Tibial artery (tissue), 4 donors: ENCODE measurements around the gene PCAT6.

Experiments
- DNase-seq, 2 donors: peaks; one replicate each; pipeline ENCODE4 v3.0.0-alpha.2; 2019
- H3K27ac ChIP-seq, 2 donors: fragments of 200-600 bp; sonication (generic) in 1 of 2; 1 replicate in 1 of 2; 2 replicates in 1 of 2; pipeline ENCODE4 v1.5.1; 2018 to 2019; ENCODE audit warnings: mild to moderate bottlenecking in 1 of 2
- H3K27me3 ChIP-seq, 2 donors: fragments of 200-600 bp; sonication (generic) in 1 of 2; one replicate each; pipeline versions ENCODE4 v1.5.1 to v1.6.0; 2016 to 2019
- H3K36me3 ChIP-seq, 3 donors: fragments of 200-600 bp; sonication (generic) in 2 of 3; one replicate each; pipeline ENCODE4 v1.5.1; 2016 to 2019; ENCODE audit warnings: mild to moderate bottlenecking in 2 of 3
- H3K4me1 ChIP-seq, 4 donors: fragments of 200-600 bp; sonication (generic) in 2 of 4; 1 replicate in 3 of 4; 2 replicates in 1 of 4; pipeline ENCODE4 v1.5.1; 2016 to 2019
- H3K4me3 ChIP-seq, 2 donors: fragments of 200-600 bp; sonication (generic) in 1 of 2; 1 replicate in 1 of 2; 2 replicates in 1 of 2; pipeline ENCODE4 v1.5.1; 2018 to 2019; ENCODE audit warnings: mild to moderate bottlenecking in 2 of 2
- H3K9me3 ChIP-seq, 3 donors: fragments of 200-600 bp; sonication (generic) in 1 of 3; one replicate each; pipeline ENCODE4 v1.5.1; 2016 to 2019
- intact Hi-C: fragments of 100-400 bp; cut with DNase I; formaldehyde crosslinking; loops from one replicate; pipeline ENCODE4 v1.15.0; 2023; ENCODE audit warnings: low total_unique reads
- TF ChIP-seq, protein P1 (sequence below), 2 experiments: fragments of 200-600 bp in 1 of 2; fragments of 450-650 bp in 1 of 2; IDR thresholded peaks; one replicate each; pipeline ENCODE4 v1.5.1; 2017 to 2019; ENCODE audit warnings: antibody characterized with exemption in 2 of 2, mild to moderate bottlenecking in 1 of 2, moderate library complexity in 1 of 2

Gene PCAT6

DNA sequence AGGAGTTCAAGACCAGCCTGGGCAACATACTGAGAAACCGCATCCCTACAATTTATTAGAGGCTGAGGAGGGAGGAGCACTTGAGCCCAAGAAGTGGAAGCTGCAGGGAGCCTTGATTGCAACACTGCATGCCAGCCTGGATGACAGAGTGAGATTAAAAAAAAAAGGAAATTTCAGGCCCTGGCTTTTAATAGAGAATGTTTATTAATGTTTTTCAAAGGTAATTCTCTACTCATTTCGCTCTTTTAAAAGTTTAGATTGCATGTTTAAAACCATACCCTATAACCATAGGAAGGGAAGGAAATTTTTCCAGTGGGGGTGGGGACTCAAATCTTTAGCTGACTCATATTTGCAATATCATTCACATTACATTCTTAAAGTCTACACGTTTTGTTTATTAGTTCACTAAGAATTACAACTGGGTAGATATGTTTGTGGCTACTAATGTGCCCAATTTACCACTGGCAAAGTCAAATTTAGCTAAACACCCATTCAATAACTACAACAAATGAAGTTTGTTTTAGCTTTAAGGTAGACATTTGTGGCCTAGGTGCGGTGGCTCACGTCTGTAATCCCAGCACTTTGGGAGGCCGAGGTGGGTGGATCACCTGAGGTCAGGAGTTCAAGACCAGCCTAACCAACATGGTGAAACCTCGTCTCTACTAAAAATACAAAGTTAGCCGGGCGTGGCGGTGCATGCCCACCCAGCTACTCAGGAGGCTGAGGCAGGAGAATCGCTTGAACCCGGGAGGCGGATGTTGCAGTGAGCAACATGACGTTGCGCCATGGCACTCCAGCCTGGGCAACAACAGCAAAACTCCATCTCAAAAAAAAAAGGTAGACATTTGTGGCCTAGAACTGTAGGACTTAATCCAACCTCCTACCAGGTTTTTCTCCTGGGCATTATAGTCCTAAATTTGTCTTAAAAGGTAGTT lies 7.5 kb upstream of the PCAT6 start:
- Histone ChIP-seq H3K27ac (no peak overlapping the region), H3K9me3 (no peaks in the 10 kb centered on the region), H3K27me3 (no peaks in the 10 kb centered on the region), H3K4me1 (peaks cover 0 to 28% (median 16%) of the 10 kb centered on the region in 4 donors), H3K36me3 (no peaks in the 10 kb centered on the region), H3K4me3 (no peak overlapping the region)
- TF ChIP-seq, protein P1, sequence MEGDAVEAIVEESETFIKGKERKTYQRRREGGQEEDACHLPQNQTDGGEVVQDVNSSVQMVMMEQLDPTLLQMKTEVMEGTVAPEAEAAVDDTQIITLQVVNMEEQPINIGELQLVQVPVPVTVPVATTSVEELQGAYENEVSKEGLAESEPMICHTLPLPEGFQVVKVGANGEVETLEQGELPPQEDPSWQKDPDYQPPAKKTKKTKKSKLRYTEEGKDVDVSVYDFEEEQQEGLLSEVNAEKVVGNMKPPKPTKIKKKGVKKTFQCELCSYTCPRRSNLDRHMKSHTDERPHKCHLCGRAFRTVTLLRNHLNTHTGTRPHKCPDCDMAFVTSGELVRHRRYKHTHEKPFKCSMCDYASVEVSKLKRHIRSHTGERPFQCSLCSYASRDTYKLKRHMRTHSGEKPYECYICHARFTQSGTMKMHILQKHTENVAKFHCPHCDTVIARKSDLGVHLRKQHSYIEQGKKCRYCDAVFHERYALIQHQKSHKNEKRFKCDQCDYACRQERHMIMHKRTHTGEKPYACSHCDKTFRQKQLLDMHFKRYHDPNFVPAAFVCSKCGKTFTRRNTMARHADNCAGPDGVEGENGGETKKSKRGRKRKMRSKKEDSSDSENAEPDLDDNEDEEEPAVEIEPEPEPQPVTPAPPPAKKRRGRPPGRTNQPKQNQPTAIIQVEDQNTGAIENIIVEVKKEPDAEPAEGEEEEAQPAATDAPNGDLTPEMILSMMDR (IDR thresholded peaks at IDR 0.05): no peak
- intact Hi-C loops: no loop called here
- DNase-seq: peak in 1 of 2 donors; percentile 34

DNA sequence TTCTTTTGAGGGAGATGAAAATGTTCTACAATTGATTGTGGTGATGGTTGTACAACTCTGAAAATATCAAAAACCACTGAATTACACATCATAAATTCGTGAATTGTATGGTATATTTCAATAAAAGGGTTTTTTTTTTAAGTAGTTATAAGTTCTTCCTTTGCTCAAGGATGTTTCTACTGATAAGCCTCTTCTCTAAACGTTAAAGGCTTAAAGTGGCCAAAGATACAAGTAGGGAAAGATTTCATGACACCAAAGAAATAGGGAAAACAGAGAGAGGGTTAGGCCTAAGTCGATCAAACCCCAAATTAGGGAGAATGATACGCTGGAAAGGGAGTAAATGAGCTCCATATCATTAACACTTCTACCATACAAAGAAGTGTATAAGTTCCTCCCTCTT lies 6.6 kb upstream of the PCAT6 start:
- no peaks in the 10 kb centered on the region for H3K9me3 ChIP-seq
- no peak overlapping the region for H3K27ac ChIP-seq
- peaks cover 0 to 28% (median 19%) of the 10 kb centered on the region in 4 donors for H3K4me1 ChIP-seq
- H3K36me3 ChIP-seq: no peaks in the 10 kb centered on the region
- TF ChIP-seq, protein P1 (IDR thresholded peaks at IDR 0.05): no peak
- DNase-seq: no peak
- H3K4me3 ChIP-seq: no peak overlapping the region
- no peaks in the 10 kb centered on the region for H3K27me3 ChIP-seq
- intact Hi-C loops: no loop called here

DNA sequence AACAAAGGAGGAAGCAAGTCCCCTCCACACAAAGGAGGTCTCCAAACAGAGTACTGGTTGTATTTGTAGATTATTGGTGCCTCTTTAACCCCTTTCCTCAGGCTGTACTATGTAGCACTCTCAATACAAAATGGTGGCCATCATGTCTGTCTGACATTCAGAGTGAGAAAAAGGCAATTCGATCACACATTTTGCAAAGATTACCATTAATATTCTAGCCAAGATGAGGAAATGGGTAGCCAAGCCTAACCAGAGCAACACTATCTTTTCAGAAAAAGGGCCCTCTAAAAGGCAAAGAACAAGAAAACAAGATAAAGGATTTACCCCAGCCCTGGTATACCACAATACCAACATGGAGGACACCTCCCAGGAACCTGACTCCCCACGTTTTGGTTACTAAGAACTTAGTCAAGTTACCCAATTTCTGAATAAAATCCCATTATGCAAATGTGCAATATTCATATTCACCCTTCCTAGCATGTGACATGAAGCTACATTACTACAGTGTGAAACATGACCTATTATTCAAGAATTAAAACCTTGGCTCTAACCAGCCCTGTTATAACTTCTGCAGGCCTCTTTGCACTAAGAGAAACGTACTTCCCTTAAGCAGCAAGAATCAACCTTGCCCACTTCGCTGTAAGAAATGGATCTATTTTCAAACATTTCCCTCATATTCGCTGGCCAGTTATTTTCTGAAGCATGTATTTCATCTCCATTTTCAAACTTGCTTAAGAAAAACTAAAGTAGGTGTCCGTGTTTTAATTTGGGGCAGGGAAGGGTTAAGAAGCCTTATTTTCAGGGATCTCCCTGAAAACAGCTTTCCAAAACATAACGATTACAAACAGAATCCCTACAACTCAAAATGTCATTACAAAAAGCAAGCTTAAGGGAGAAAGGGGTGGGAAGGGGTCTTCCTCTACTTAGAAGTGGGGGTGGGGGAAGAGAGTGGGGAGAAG lies 4.6 kb upstream of the PCAT6 start:
- no peak for DNase-seq
- H3K9me3 ChIP-seq: no peaks in the 10 kb centered on the region
- H3K27me3 ChIP-seq: no peaks in the 10 kb centered on the region
- intact Hi-C loops: no loop called here
- peak overlapping the region; percentile 91 to 99 for H3K4me3 ChIP-seq
- peak overlapping the region; percentile 78 to 82 for H3K27ac ChIP-seq
- TF ChIP-seq, protein P1 (IDR thresholded peaks at IDR 0.05): no peak
- peaks cover 0 to 34% (median 23%) of the 10 kb centered on the region in 4 donors for H3K4me1 ChIP-seq
- no peaks in the 10 kb centered on the region for H3K36me3 ChIP-seq

DNA sequence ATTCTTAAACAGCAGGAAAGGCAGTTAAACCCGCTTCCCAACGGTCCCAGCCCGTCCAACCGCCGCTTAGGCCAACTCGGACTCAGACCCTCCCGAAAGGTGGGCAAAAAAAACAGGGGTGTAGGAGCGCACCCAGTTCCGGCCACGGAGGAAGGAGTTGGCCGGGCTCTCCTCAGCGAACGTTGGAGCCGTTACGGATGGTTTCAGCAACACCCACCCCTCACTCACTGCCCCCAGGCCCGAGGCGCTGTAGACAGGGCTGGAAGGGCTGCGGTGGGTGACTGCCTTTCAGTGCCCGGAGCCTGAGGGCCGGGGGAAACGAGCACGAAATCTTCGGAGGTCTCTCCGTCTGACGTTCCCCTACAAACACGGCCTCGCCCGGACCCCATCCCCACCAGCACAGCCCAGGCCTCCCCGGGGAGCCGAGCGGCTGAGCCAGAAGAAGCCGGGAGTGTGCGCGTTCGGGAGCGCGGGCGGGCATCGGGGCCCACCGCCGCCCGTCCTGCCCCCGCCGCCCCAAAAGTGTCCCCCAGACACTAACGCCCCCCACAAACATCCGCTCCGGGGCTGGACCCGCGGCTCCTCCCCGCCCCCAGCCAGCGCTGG lies 3.8 kb upstream of the PCAT6 start:
- Histone ChIP-seq H3K27me3 (no peaks in the 10 kb centered on the region), H3K4me3 (peak overlapping the region; percentile 91 to 99), H3K36me3 (no peaks in the 10 kb centered on the region), H3K9me3 (no peaks in the 10 kb centered on the region), H3K27ac (peak overlapping the region; percentile 78 to 82), H3K4me1 (peaks cover 0 to 39% (median 27%) of the 10 kb centered on the region in 4 donors)
- intact Hi-C loops: no loop called here
- DNase-seq: peak in 1 of 2 donors; percentile 23
- TF ChIP-seq, protein P1 (IDR thresholded peaks at IDR 0.05): no peak

- Histone ChIP-seq H3K9me3 (no peaks in the 10 kb centered on the region), H3K4me3 (peak overlapping the region; percentile 91 to 99), H3K27me3 (no peaks in the 10 kb centered on the region), H3K36me3 (no peaks in the 10 kb centered on the region), H3K4me1 (peaks cover 0 to 39% (median 28%) of the 10 kb centered on the region in 4 donors), H3K27ac (peak overlapping the region; percentile 78 to 82)
- DNase-seq: peak; percentile 23 to 67
- intact Hi-C loops: no loop called here
- TF ChIP-seq, protein P1 (IDR thresholded peaks at IDR 0.05): no peak
Measured at GRCh38 chr1:202807451-202807925, 3.3 kb upstream of the PCAT6 start.
